ENCODE measurements around the gene MFN1.
"Not testable (repeated sequence)": the region's sequence is repeated elsewhere in the genome, so short reads cannot be mapped to it uniquely, and the experiment has no call there.

The MFN1 gene

DNA sequence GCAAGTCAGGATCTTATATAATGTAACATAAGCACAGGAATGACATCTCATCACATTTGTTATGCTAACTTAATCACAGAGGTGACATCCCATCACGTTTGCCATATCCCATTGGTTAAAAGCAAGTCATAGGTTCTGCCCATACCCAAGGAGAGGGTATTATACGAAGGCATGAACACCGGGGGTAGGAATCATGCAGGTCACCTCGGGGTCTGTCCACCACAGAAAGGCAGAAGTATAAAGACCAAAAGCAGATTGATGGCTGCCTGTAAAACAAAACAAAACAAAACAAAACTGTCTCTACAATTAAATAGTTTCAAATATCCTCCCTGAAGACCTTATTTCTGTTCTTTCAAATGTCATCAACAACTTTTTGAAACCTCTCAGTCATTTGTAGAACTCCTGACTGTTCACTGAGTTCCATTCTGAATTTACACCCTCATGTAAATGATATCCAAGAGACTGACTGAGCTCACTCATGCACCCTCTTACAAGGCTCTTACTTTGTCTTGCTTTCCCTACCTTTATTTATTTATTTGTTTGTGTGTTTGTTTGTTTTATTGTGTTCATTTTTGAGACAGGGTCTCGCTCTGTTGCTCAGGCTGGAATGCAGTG, 47.4 kb upstream of the MFN1 start:
- Histone ChIP-seq H3K36me3 (ENCODE audit: insufficient read depth, low read length) (no peaks in the 10 kb centered on the region), H3K9me3 (ENCODE audit: insufficient read depth, low read length, severe bottlenecking) (no peaks in the 10 kb centered on the region), H4K20me1 (ENCODE audit: insufficient read depth, low read length) (no peaks in the 10 kb centered on the region), H3K27me3 (ENCODE audit: insufficient read depth, low read length, poor library complexity) (peaks cover 6% of the 10 kb centered on the region), H3K4me2 (ENCODE audit: insufficient read depth, low read length) (no peak overlapping the region), H3K79me2 (ENCODE audit: insufficient read depth, low read length) (no peaks in the 10 kb centered on the region), H3K27ac (ENCODE audit: low read length) (no peak overlapping the region), H3K4me1 (ENCODE audit: insufficient read depth, low read length) (no peaks in the 10 kb centered on the region), H3K9ac (ENCODE audit: low read depth, low read length) (no peak overlapping the region), H3K4me3 (ENCODE audit: low read depth in 1 of 2, low read length in 2 of 2) (no peak overlapping the region), H2AFZ (ENCODE audit: low read depth, low read length) (no peak overlapping the region)
- TF ChIP-seq EZH2 (IDR thresholded peaks at IDR 0.05; ENCODE audit: borderline replicate concordance, low read depth, low read length, severe bottlenecking): no peak
- TF ChIP-seq, protein P1, sequence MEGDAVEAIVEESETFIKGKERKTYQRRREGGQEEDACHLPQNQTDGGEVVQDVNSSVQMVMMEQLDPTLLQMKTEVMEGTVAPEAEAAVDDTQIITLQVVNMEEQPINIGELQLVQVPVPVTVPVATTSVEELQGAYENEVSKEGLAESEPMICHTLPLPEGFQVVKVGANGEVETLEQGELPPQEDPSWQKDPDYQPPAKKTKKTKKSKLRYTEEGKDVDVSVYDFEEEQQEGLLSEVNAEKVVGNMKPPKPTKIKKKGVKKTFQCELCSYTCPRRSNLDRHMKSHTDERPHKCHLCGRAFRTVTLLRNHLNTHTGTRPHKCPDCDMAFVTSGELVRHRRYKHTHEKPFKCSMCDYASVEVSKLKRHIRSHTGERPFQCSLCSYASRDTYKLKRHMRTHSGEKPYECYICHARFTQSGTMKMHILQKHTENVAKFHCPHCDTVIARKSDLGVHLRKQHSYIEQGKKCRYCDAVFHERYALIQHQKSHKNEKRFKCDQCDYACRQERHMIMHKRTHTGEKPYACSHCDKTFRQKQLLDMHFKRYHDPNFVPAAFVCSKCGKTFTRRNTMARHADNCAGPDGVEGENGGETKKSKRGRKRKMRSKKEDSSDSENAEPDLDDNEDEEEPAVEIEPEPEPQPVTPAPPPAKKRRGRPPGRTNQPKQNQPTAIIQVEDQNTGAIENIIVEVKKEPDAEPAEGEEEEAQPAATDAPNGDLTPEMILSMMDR (IDR thresholded peaks at IDR 0.05; ENCODE audit: borderline replicate concordance, extremely low read depth, low read length, poor library complexity, severe bottlenecking): no peak
- ATAC-seq (ENCODE audit: insufficient read depth, low read depth) (no peak), DNase-seq (no peak)

DNA sequence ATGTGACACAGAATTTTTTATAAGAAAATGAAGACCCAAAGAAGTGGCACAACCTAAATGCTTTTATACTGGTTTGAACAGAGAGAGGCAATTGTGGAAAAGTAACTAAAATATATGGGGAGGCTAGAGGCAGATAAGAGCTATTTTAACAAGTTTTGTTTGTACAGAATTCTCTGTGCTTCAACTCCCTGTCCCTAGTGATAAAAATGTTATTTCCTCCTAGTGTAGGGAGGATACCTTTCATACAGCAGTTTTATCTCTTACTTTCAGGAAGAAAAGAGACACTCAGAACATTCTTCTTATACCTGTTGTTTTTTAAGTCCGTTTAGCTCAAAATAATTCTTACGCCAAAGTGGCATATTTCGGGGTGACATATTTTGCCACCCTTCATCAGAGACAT, 45.9 kb upstream of the MFN1 start:
- Histone ChIP-seq H4K20me1 (ENCODE audit: insufficient read depth, low read length) (no peaks in the 10 kb centered on the region), H3K27ac (ENCODE audit: low read length) (no peak overlapping the region), H3K4me1 (ENCODE audit: insufficient read depth, low read length) (no peaks in the 10 kb centered on the region), H3K79me2 (ENCODE audit: insufficient read depth, low read length) (no peaks in the 10 kb centered on the region), H2AFZ (ENCODE audit: low read depth, low read length) (no peak overlapping the region), H3K4me3 (ENCODE audit: low read depth in 1 of 2, low read length in 2 of 2) (no peak overlapping the region), H3K9ac (ENCODE audit: low read depth, low read length) (no peak overlapping the region), H3K36me3 (ENCODE audit: insufficient read depth, low read length) (no peaks in the 10 kb centered on the region), H3K27me3 (ENCODE audit: insufficient read depth, low read length, poor library complexity) (peaks cover 6% of the 10 kb centered on the region), H3K4me2 (ENCODE audit: insufficient read depth, low read length) (no peak overlapping the region), H3K9me3 (ENCODE audit: insufficient read depth, low read length, severe bottlenecking) (no peaks in the 10 kb centered on the region)
- TF ChIP-seq, protein P1 (IDR thresholded peaks at IDR 0.05; ENCODE audit: borderline replicate concordance, extremely low read depth, low read length, poor library complexity, severe bottlenecking): no peak
- DNase-seq (no peak), ATAC-seq (ENCODE audit: insufficient read depth, low read depth) (no peak)

DNA sequence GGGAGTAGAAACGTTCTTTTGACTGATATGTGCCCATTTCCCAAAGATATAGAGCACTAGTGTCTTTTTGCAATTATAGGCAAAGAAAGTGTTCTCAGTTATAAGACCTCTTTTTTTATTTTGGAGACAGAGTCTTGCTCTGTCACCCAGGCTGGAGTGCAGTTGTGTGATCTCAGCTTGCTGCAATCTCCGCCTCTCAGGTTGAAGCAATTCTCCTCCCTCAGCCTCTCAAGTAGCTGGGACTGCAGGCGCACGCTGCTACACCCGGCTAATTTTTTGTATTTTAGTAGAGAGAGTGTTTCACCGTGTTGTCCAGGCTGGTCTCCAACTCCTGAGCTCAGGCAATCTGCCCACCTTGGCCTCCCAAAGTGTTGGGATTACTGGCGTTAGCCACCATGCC, 45.4 kb upstream of the MFN1 start:
- Histone ChIP-seq H3K4me3 (ENCODE audit: low read depth in 1 of 2, low read length in 2 of 2) (no peak overlapping the region), H3K9ac (ENCODE audit: low read depth, low read length) (no peak overlapping the region), H3K27me3 (ENCODE audit: insufficient read depth, low read length, poor library complexity) (peaks cover 3% of the 10 kb centered on the region), H3K36me3 (ENCODE audit: insufficient read depth, low read length) (no peaks in the 10 kb centered on the region), H4K20me1 (ENCODE audit: insufficient read depth, low read length) (no peaks in the 10 kb centered on the region), H3K27ac (ENCODE audit: low read length) (no peak overlapping the region), H3K79me2 (ENCODE audit: insufficient read depth, low read length) (no peaks in the 10 kb centered on the region), H3K4me2 (ENCODE audit: insufficient read depth, low read length) (no peak overlapping the region), H2AFZ (ENCODE audit: low read depth, low read length) (no peak overlapping the region), H3K9me3 (ENCODE audit: insufficient read depth, low read length, severe bottlenecking) (no peaks in the 10 kb centered on the region), H3K4me1 (ENCODE audit: insufficient read depth, low read length) (no peaks in the 10 kb centered on the region)
- DNase-seq (no peak), ATAC-seq (ENCODE audit: insufficient read depth, low read depth) (no peak)
- TF ChIP-seq, protein P1 (IDR thresholded peaks at IDR 0.05; ENCODE audit: borderline replicate concordance, extremely low read depth, low read length, poor library complexity, severe bottlenecking): no peak
- no peak for TF ChIP-seq EZH2 (IDR thresholded peaks at IDR 0.05; ENCODE audit: borderline replicate concordance, low read depth, low read length, severe bottlenecking)

- Histone ChIP-seq H3K9me3 (ENCODE audit: insufficient read depth, low read length, severe bottlenecking) (no peaks in the 10 kb centered on the region), H3K79me2 (ENCODE audit: insufficient read depth, low read length) (no peaks in the 10 kb centered on the region), H3K27me3 (ENCODE audit: insufficient read depth, low read length, poor library complexity) (peaks cover 3% of the 10 kb centered on the region), H4K20me1 (ENCODE audit: insufficient read depth, low read length) (no peaks in the 10 kb centered on the region), H3K4me2 (ENCODE audit: insufficient read depth, low read length) (no peak overlapping the region), H3K36me3 (ENCODE audit: insufficient read depth, low read length) (no peaks in the 10 kb centered on the region), H2AFZ (ENCODE audit: low read depth, low read length) (no peak overlapping the region), H3K4me3 (ENCODE audit: low read depth in 1 of 2, low read length in 2 of 2) (no peak overlapping the region), H3K27ac (ENCODE audit: low read length) (no peak overlapping the region), H3K4me1 (ENCODE audit: insufficient read depth, low read length) (no peaks in the 10 kb centered on the region), H3K9ac (ENCODE audit: low read depth, low read length) (no peak overlapping the region)
- TF ChIP-seq EZH2 (IDR thresholded peaks at IDR 0.05; ENCODE audit: borderline replicate concordance, low read depth, low read length, severe bottlenecking): no peak
- TF ChIP-seq, protein P1 (IDR thresholded peaks at IDR 0.05; ENCODE audit: borderline replicate concordance, extremely low read depth, low read length, poor library complexity, severe bottlenecking): no peak
- ATAC-seq (ENCODE audit: insufficient read depth, low read depth): no peak
- no peak for DNase-seq
These were observed 42.9 kb upstream of the MFN1 start for GRCh38 chr3:179304605-179305004.

DNA sequence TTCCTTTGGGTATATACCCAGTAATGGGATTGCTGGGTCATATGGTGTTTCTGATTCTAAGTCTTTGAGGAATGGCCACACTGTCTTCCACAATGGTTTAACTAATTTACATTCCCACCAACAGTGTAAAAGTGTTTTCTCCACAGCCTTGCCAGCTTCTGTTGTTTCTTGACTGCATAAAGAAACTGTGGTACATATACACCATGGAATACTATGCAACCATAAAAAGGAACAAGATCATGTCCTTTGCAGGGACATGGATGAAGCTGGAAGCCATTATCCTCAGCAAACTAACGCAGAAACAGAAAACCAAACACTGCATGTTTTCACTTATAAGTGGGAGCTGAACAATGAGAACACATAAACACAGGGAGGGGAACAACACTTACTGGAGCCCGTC, 40.1 kb upstream of the MFN1 start:
- not testable (repeated sequence) for H3K27me3 ChIP-seq (ENCODE audit: insufficient read depth, low read length, poor library complexity); H3K27ac ChIP-seq (ENCODE audit: low read length); H3K4me1 ChIP-seq (ENCODE audit: insufficient read depth, low read length); H3K9ac ChIP-seq (ENCODE audit: low read depth, low read length); H4K20me1 ChIP-seq (ENCODE audit: insufficient read depth, low read length); H3K4me2 ChIP-seq (ENCODE audit: insufficient read depth, low read length); H3K36me3 ChIP-seq (ENCODE audit: insufficient read depth, low read length); H3K4me3 ChIP-seq (ENCODE audit: low read depth in 1 of 2, low read length in 2 of 2); H2AFZ ChIP-seq (ENCODE audit: low read depth, low read length); H3K79me2 ChIP-seq (ENCODE audit: insufficient read depth, low read length); DNase-seq; ATAC-seq (ENCODE audit: insufficient read depth, low read depth); H3K9me3 ChIP-seq (ENCODE audit: insufficient read depth, low read length, severe bottlenecking)

Data from DND-41 (cell line).